Stimulated activated CD8-positive, alpha-beta memory T cell treated with anti-CD3 and anti-CD28 coated beads, Interleukin-4, amount 100 ng/mL, for 24 hours (primary cell): ENCODE results near the gene EPHA6.

Experiments used
- DNase-seq: peaks from one replicate; pipeline ENCODE4 v3.0.0-alpha.2; 2020; ENCODE audit warnings: low read depth

Gene EPHA6

DNA sequence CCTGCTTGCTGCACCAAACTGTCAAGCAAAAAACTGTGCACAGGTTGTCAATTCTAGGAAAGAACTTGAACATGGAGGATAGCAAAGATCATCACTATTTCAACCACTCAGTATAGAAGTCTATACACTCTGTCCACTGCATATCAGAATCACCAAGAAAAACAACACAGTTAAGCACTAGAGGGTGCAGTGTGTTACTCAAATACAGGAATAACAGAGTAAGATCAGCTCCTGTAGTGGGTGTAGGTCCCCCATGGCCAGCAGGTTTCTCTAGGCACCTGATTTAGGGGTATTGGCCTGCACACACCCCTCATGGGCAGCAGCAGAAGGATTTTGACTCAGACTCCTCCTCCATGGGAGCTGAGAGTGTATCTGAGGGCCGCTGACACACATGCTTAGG is 464.1 kb downstream of the EPHA6 start:
- DNase-seq: no peak

DNA sequence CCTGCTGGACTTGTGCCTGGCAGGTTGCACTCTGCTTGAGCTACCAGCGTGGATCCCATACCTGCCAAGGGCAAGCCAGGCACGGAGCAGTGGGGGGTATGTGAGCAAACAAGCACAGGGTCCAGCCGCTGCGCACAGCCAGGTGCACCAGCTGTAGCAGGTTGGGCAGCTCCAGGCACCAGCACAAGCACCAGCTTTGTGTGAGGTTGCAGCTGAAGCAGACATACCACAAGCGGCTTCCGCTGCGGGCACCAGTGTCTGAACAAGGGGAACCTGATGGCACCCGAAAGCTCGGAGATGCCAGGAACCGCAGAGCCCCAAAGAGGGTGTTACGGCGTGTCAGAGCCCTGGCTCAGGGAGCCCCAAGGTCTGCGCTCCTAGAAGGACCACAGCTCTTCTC is 477.5 kb downstream of the EPHA6 start:
- no peak for DNase-seq

DNA sequence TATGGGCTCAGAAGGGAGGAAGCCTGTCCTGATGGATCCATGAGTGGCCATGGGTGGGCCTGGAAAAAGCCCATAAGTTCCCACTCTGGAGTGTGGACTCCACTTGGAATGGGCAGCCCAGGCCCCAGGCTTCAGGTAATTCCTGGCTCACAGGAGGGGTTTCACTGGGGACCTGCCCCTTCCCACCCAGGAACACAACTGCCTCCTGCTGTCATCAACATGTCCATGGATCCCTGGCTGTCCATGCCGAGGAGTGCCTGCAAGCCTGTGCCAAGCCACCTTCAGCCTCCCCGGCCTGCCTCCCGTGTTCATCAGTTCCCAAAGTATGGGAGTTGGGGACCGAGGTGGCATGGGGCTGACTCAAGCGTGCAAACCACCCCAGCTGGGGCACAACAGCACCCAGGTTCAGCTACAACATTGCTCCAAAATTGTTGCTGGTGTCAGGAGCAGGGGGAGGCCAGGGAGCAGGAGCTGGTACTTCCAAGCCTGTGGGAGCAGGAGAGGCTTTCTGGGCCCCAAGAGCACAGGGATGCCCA is 479.3 kb downstream of the EPHA6 start:
- DNase-seq: no peak

DNA sequence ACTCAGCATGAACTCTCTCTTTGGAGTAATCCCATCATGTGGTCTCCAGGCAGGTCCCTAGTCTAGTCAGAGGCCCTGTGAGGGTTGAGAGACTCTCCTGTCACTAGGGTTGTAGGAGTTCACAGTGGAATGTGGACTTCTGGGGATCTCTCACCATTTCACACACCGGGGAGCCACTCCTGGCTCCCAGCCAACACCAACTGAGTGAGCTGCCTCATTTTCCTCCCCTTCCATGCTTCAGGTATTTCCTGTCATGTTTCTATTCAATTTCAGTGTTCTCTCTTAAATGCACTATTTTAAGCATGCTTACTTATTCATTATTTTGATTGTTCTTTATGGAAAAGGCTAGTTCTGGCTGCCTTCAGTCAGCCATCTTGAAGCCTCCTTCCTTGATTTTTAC is 482.6 kb downstream of the EPHA6 start:
- no peak for DNase-seq

DNA sequence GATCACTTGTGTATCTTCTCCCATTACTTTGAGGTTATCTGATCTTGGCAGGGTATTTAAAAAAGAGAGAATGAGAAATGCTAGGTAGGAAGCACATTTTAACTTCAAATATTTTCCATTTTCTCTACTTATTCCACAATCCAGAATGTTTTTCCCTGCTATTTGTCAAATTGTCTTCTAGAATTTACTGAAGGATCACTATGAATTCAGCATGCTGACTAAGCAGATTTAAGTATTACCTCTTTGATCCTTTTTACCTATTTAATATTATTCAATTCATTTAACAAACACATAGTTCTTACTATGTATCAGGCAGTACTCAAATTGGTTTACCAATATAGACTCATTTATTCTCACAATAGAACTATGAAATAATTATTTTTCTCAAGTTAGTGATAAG is 486.7 kb downstream of the EPHA6 start:
- DNase-seq: no peak

DNA sequence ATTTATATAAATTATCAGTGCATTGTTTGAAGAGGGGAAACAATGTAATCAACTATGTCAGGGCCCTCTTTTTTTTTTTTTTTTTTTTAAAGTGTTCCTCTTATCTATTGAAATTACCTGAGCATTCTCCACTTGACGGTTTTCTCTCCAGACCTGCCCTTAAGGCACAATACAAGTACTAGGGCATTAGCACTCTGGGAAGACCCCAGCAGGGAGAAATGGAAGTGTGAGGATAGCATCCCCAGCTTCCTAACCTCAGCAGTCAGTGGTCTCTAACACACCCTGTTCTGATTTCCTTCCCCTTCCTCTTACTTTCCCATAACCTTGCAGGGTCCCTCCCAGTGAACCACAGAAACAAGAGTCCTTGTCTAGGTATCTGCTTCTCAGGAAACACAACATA is 491.8 kb downstream of the EPHA6 start:
- DNase-seq: no peak

DNA sequence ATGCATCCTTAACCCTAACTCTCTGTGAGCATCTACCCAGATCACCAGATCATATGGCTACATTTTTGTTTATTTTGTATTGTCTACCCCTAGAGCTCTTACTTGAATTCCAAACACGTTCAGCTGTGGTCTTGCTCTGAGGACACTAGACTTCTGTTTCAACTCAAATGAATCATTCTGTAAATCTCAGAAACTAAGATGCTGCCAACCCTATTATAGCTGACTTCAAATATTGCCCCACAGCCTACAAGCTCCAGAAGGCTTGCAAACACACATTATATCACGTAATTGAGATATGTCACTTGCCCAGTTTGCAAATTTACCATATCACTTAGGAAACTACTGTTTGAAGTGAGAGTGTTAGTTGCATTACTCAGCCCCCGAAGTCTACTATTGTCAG is 524.0 kb downstream of the EPHA6 start:
- no peak for DNase-seq

DNA sequence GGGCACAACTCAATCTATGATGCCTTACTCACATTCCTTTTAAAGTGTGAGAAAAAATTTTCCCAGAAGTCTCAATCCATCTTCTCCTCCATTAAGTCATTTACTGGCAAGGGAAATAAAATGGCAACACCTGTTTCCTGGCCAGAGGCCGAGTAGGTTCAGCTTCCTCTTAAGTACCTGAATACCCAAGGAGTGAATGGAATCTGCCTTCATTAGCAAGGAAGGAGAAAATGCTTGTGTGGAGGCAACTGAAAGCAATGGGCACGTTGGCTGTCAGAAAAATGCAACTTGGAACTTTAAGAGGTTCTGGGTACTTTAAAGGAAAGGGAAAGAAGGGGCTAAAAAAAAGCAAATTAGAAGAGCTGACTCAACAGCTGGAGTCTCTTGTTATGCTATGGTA is 526.5 kb downstream of the EPHA6 start:
- no peak for DNase-seq

DNA sequence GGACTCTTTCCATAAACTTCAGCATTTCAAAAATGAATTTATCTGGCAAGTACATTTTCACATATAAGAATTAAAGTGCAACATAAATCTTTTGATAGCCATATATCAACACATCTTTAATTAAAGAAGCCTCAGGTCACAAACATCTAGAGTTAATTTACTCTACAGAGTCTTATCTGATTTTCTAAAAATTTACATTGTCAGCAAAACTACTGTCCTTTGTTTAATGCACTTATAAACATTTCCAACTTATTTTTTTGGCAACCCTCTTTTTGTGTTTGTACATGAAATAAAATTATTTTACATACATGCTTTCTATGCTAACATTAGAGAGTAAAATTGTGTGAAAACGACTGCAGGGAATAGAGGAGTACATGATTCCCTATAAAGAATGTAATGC is 533.4 kb downstream of the EPHA6 start:
- no peak for DNase-seq

DNA sequence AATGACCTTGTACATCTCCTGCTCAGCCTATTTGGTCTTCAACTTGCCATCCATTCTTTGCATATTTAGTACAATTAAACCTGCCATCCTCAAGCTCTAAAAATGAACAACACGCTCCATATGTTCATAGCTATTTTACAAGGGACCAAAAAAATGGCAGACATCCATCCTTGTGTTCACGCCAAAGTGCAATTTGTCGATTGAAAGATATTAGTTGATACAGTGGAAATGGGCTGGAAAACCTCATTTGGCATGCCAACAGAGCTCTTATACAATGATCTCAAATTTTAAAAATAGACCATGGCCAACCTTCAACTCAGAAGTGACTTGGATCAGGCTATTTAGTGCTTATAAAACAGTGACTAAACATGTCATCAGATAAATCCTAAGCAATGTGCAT is 536.6 kb downstream of the EPHA6 start:
- DNase-seq: no peak

DNA sequence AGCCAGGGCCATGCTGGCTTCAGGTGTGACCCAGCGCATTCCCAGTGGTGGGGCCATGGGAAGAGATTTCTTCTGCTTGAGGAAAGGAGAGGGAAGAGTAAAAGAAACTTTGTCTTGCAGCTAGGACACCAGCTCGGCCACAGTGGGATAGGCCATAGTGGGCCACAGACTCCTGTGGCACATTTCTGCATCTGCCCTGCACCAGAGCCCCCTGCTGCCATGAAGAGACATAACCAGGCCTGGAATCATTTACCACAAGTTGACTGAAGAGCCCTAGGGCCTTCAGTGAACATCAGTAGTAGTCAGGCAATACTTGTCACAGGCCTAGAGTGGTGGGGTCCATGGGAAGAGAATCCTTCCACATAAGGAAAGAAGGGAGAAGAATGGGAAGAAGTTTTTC is 538.8 kb downstream of the EPHA6 start:
- no peak for DNase-seq

DNA sequence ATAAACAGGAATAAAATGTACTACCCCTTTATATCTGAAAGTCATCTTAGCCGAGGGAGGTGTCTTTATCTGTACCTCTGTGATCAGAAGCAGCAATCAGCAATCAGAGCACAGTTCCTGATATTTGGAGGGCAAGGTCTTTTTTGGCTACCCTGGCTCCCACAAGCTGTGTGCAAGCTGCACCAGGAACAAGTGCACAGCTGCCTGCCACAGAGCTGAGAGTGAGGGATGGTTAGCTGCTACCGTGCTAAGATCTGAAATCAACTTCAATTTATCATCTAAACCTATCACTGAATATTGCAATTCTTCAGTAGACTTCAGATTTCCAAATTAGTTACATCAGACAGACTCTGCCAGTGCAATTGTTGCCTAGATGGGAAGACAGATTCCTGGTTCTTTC is 545.6 kb downstream of the EPHA6 start:
- no peak for DNase-seq

DNA sequence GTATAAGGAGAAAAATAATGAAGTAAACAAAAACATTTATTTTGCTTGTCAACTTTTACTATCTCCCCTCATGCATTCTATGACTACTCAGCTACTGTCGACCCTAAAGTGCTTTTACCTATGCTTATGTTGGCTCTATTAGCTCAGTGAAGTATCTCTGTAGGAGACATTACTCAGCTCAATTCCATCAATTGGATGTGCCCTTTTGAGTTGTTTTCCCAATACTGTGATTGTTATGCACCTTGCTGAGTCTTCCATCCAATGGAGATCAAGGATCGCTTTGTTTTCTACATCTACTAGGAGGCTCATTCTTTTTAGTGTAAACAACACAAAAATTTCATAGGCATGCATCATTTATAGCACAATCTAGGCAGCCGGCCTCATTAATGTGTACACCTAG is 546.4 kb downstream of the EPHA6 start:
- DNase-seq: no peak

DNA sequence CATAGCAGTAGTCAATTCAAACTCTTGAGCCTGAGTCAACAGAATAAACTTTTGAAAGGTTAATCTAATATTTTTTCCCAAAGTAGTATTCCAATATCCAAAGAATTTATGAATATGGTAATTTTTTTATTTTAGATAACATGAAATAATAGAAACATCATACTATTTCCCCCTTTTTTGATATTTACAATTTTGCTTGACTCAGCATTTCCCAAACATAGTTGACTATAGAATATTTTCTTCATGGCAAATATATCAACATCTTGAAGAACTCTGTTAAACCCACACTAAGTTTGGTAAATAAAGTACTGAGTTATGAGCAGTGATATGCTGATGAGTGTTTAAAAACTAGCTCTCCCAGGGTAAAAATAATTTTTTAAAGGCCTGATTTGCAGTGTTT is 570.2 kb downstream of the EPHA6 start:
- no peak for DNase-seq

DNA sequence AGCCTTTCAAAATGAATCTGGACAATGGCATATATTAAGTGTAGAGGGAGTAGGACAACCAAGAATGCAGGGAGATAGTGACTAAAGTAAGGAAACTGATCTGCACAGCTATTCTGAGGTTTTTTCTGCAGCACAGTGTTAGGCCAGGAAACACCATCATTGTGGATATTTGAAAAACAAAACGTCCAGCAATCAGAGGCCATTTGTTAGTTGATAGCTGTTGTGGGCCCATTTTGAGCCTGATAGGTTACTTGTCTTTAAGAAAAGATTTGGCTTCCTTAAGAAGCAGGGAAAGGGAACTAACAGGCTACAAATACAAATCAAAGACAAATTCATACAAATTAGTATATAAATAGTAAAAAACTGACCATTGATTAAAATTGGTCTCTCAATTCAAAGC is 574.4 kb downstream of the EPHA6 start:
- DNase-seq: no peak

DNA sequence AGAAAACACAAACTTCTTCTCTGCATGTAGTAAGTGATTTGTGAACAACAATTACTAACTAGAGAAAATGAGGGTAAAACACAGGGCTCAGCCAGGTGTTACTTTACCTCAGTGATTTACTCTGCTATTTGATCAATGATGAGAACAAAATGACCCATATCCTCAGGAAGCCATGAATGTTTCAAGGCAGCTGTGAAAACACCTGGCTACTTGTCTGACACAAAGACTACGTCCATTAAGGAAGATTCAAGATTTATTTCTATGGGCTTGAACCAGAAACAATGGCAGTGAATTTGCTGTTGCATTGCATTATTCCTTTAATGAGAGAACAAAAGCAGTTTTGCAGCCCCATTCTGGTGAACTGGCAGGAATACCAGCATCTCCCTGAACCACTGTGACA is 575.5 kb downstream of the EPHA6 start:
- DNase-seq: no peak

DNA sequence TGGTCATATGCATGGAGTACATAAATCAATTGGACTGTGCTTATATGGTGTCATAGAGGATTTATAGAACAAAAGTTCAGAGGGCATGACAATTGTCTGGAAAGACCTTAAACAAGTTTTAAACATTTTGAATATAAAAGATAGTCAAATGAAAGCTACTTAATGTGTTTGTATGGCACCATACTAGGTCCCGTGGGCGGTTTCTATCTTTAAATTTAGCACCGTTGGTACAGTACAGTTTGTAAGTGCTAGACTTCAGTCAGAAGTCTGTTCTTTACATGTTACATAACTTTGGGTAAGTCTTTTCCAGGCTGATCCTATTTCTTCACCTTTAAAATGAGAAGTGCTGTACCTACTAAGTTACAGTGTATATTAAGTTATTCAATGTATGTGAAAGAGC is 576.8 kb downstream of the EPHA6 start:
- no peak for DNase-seq

DNA sequence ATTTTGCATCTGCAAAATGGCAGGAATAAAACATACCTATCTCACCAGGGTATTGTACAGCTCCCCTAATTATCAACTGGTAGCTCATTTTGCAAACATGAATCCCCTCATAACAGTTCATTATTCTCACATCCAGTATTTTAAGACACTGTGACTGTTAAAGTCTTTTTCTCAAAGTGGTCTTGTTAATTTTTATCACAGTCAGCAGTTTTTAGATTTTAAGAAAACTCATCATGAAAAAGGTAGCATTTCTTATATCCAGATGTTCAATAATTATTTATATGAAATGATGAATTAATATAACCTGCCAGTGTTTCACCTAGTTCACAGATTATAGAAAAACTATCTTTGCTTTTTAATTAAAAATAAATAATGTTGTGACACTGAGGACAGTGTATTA is 595.2 kb downstream of the EPHA6 start:
- DNase-seq: no peak

DNA sequence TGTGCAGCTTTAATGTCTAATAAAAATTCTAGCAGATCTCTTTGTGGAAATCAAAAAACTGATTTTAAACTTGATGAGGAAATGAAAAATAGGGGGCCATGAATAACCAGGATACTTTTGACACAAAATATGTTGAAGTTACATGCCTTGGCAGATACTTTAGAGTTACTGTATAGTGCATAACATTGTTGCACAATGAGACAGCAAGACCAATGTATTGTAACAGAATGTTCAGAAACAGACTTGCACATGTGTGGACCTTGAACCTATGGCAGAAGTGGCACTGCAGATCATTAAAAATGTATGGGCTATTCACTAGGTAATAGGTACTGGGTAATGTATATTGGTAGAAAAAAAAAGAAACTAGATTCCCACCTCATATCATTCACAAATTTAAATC is 607.2 kb downstream of the EPHA6 start:
- no peak for DNase-seq

DNA sequence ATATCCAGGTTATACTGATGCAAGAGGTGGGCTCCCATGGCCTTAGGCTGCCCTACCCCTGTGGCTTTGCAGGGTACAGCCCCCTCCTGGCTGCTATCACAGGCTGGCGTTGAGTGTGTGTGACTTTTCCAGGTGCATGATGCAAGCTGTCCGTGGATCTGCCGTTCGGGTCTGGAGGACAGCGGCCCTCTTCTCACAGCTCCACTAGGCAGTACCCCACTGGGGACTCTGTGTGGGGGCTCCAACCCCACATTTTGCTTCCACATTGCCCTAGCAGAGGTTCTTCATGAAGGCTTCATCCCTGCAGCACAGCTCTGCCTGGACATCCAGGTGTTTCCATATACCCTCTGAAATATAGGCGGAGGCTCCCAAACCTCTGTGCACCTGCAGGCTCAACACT is 610.6 kb downstream of the EPHA6 start:
- no peak for DNase-seq

DNA sequence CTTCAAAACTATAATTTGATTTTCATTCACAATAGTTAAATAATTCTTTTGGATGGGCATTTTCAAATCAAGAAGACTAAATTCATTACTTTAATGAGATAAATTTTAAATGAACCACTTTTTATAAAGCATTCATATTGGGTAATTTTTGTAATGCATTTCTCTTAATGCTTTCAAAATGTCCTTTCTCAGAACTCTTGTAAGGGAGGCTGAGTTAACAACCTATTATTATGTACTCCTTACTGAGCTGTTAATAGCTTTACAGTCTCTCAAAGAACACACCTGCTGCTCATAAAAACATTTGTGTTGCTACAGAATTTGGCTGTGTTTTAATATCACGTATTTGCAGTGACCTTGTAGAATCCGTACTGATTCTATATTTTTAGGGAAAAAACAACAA is 616.2 kb downstream of the EPHA6 start:
- no peak for DNase-seq

DNA sequence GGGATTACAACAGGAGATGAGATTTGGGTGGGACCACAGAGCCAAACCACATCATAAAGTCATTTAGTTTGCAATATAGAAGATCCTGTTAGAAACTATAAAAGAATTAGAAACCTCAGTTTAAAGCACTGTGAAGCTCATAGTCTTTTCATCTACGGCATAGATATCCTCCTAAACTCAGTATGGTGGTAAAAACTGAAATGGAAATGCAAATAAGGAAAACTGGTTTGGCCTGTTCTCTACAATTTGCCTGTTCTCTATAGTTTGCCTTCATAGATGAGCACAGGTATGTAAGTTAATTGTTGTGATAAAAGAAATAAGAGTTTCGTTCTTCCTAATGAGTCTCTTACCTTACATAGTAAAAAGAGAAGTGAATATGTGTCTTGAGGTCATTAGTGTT is 618.5 kb downstream of the EPHA6 start:
- no peak for DNase-seq

DNA sequence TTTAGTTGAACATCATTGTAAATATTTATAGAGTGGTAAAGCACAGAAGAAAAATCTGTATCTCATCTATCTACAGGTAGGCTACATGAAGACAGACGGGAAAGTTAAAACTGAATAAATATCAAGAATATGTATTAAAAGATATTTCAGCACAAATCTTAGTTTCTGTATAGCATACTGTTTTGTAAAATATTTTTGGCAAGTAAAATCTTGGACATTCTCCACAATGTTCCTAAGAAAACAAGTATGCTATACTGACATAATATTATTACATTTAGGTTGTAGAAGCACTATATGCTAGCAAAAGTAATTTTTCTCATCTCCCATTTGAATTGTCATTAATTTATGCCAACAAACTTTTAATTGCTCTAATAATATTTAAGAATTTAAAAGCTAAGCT is 623.7 kb downstream of the EPHA6 start:
- no peak for DNase-seq

DNA sequence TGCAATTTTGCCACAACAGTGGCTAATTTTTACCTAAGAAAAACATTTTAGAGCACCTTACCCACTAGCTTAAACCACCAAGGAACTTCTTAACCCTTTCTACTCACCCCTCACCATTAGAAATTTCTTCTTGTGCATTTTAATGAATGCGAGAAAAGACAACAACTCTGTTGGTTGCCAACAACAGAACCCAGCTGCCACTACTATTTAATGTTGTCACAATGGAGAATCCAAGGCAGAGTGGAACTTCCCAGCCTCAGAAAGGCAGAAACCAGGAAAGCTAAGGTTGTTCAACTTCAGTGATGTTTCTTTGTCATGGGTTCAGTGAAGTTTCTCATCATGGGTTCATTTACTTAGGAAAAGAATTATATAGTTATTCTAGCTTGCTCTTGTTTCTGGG is 625.0 kb downstream of the EPHA6 start:
- DNase-seq: no peak

DNA sequence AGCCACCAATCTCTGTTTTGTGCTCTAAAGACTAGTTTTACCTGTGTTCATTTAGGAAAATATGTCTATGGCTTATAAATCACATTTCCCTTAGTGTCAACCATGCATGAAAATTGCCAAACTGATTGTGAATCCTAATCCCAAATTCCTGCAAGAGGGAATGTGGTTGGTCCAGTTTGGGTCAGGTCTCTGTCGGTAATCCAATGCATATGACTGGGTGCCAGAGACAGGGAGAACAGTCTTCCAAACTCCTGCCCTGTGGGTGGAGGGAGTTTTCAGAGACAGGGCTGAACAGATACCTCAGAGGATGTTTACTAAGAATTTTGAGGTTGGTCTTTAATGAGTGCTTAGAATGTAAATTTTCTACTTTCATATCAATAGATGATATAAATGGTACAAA is 649.6 kb downstream of the EPHA6 start:
- no peak for DNase-seq
